ENCODE data around the gene SYT9.

The SYT9 gene

GRCh38 chr11:7427733-7428132 lies 176.0 kb downstream of the SYT9 start:
- DNase-seq (ENCODE audit: extremely low read depth, low read depth) = no peak
- no peak for TF ChIP-seq CTCF (IDR thresholded peaks at IDR 0.05; ENCODE audit: low read depth, low read length, missing control alignments)
- H3K4me3 ChIP-seq (replicated peaks; ENCODE audit: low read depth, low read length) = no peak overlapping the region

- TF ChIP-seq CTCF (IDR thresholded peaks at IDR 0.05; ENCODE audit: low read depth, low read length, missing control alignments) = no peak
- DNase-seq (ENCODE audit: extremely low read depth, low read depth) = no peak
- no peak overlapping the region for H3K4me3 ChIP-seq (replicated peaks; ENCODE audit: low read depth, low read length)
These were observed 176.5 kb downstream of the SYT9 start for GRCh38 chr11:7428196-7428595.

- no peak for TF ChIP-seq CTCF (IDR thresholded peaks at IDR 0.05; ENCODE audit: low read depth, low read length, missing control alignments)
These were observed 178.8 kb downstream of the SYT9 start for GRCh38 chr11:7430496-7430895.

DNA sequence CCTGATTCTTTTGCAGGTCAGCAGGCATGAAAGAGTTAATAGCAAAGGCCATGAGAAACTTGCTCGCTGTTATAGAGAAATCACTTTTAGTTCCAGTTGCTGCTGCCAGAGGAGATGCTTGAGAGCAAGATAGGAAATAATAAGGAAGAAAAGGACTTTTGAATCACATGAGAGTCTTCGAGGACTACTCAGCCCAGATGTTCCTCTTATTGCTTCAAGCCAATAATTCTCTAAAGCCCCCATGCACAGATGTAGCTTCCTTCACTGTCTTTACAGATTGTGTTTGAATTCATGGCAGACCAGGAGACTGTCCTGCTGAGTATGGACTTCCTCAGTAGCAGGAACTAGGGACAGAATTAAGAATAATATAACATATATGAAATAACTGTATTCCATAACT lies 183.5 kb downstream of the SYT9 start:
- no peak for DNase-seq (ENCODE audit: extremely low read depth, low read depth)
- H3K4me3 ChIP-seq (replicated peaks; ENCODE audit: low read depth, low read length) = no peak overlapping the region
- no peak for TF ChIP-seq CTCF (IDR thresholded peaks at IDR 0.05; ENCODE audit: low read depth, low read length, missing control alignments)

More at GRCh38 chr11:7430496-7430895, 178.8 kb downstream of the SYT9 start:
- no peak for DNase-seq (ENCODE audit: extremely low read depth, low read depth)
- H3K4me3 ChIP-seq (replicated peaks; ENCODE audit: low read depth, low read length) = no peak overlapping the region

DNA sequence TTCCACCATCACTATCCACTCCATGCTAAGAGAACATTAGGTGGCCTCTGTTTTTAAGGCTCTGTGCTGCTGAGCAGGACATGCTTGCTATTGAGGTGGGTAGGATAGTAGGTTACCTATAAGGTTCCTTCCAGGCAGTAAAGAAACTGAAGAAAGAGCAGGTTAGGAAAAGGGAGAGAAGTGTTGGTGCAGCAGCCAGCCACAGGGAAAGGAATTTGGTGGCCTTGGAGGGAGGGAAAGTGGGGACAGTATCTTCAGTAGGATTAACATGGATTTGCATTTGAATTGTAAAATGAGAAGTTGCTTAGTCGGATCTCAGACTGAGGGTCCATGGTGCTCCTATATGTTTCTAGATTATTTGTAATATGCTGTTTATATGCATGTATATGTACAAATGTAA lies 184.4 kb downstream of the SYT9 start:
- TF ChIP-seq CTCF (IDR thresholded peaks at IDR 0.05; ENCODE audit: low read depth, low read length, missing control alignments) = no peak
- DNase-seq (ENCODE audit: extremely low read depth, low read depth) = no peak

GRCh38 chr11:7436657-7437056 lies 185.0 kb downstream of the SYT9 start:
- H3K4me3 ChIP-seq (replicated peaks; ENCODE audit: low read depth, low read length) = no peak overlapping the region
- no peak for DNase-seq (ENCODE audit: extremely low read depth, low read depth)
- TF ChIP-seq CTCF (IDR thresholded peaks at IDR 0.05; ENCODE audit: low read depth, low read length, missing control alignments) = no peak

More for the DNA sequence above, 184.4 kb downstream of the SYT9 start:
- H3K4me3 ChIP-seq (replicated peaks; ENCODE audit: low read depth, low read length) = no peak overlapping the region

DNA sequence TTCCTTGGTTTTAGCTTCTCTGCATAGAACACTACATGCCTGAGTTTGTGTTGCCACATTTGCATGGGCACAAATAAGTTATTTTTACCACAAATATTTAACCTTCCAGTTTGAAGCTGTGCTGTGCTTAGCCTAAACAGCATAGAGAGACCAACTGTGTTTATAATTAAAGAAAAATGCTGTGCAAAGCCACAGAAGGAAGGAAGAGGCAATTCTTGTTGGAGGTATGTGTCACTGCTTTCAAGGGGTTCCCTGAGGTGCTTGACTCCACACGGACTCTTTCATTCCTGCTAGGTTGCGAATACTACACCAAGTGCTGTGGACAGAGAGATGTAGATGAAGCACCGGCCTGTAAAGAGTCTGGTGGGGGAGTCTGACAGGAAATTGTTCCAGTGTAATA lies 186.0 kb downstream of the SYT9 start:
- TF ChIP-seq CTCF (IDR thresholded peaks at IDR 0.05; ENCODE audit: low read depth, low read length, missing control alignments) = no peak
- no peak overlapping the region for H3K4me3 ChIP-seq (replicated peaks; ENCODE audit: low read depth, low read length)
- DNase-seq (ENCODE audit: extremely low read depth, low read depth) = no peak
